Uterus (tissue), 4 donors: ENCODE results near the gene JAK1. TPM values are rescaled to one million over a fixed set of nuclear protein-coding genes. Genes with fewer than 3 reads are reported as not detected.

Experiments
- DNase-seq, 2 donors: peaks; one replicate each; pipeline ENCODE4 v3.0.0-alpha.2; 2019 to 2020
- H3K27ac ChIP-seq, 2 donors: fragments of 200-600 bp; sonication (generic); 1 replicate in 1 of 2; 2 replicates in 1 of 2; pipeline ENCODE4 v1.5.1; 2016 to 2018
- H3K27me3 ChIP-seq, 2 donors: fragments of 200-600 bp; sonication (generic); one replicate each; pipeline ENCODE4 v1.5.1; 2018 to 2019; ENCODE audit warnings: control low read depth in 1 of 2
- H3K36me3 ChIP-seq, 2 donors: fragments of 200-600 bp; sonication (generic); one replicate each; pipeline ENCODE4 v1.5.1; 2019; ENCODE audit warnings: control low read depth in 1 of 2
- H3K4me1 ChIP-seq, 2 donors: fragments of 200-600 bp; sonication (generic); one replicate each; pipeline ENCODE4 v1.5.1; 2018 to 2019; ENCODE audit warnings: control low read depth in 1 of 2
- H3K4me3 ChIP-seq, 2 donors: fragments of 200-600 bp; sonication (generic); 1 replicate in 1 of 2; 2 replicates in 1 of 2; pipeline ENCODE4 v1.5.1; 2018 to 2019; ENCODE audit warnings: mild to moderate bottlenecking in 1 of 2
- H3K9me3 ChIP-seq, 2 donors: fragments of 200-600 bp; sonication (generic); one replicate each; pipeline ENCODE4 v1.5.1; 2019; ENCODE audit warnings: control low read depth in 1 of 2
- POLR2A ChIP-seq, 2 donors: fragments of 450-650 bp; IDR thresholded peaks; one replicate each; pipeline ENCODE4 v1.6.1; 2016; ENCODE audit warnings: antibody characterized with exemption in 2 of 2, mild to moderate bottlenecking in 1 of 2, moderate library complexity in 1 of 2
- intact Hi-C: fragments of 100-400 bp; cut with DNase I; formaldehyde crosslinking; loops from one replicate; pipeline ENCODE4 v1.15.1; 2023; ENCODE audit warnings: low total_unique reads
- total RNA-seq, 4 donors: library from RNA; depleted of rRNA in 3 of 4; stranded (reverse); fragments of >200 nt in 3 of 4; gene quantifications; one replicate each; pipeline versions ENCODE4 v1.1.0 to v1.2.4, GENCODE V29; 2014 to 2023
- TF ChIP-seq, protein P1 (sequence below), 4 experiments: fragments of 200-600 bp in 2 of 4; fragments of 450-650 bp in 2 of 4; sonication (generic) in 2 of 4; IDR thresholded peaks; one replicate each; pipeline ENCODE4 v1.5.1; 2016 to 2019; ENCODE audit warnings: antibody characterized with exemption in 4 of 4, mild to moderate bottlenecking in 2 of 4, moderate library complexity in 1 of 4
- donor health status: DM: yes; HTN: yes; CAD: no.

Gene JAK1
- total RNA-seq, 4 donors from 2014 or later: 70.9 to 136 (median 125) TPM

DNA sequence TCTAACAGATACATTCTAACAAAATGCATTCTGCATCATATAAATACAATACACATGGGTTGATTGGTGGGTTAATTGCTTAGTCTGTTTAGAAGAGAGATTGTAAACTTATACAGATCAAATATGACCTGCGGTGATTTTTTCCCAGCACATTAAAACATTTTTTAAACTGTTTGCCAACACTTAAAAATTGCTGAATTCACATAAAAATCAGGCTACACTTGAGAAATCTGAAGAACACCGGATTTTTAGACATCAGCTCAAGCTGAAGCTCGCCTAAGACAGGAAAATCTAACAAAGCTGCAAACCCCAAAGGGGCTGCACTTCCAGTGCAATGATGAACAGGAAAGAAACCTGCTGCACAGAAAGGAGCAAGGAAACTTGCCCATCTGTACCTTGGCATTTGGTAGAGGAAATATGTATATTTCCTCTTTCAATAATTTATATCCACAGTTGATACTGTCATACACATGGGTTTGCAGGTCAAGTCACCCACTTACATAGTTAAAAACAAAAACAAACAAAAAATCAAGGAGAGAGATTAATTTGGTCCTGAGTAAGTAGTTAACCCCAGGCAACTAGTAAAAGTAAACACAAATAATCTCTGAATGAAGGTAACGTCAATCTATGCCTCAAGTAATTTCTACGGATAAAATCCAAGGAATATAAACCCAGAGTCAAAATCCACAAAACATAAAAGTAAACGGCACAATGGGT lies 30.4 kb upstream of the JAK1 start:
- H3K9me3 ChIP-seq: no peaks in the 10 kb centered on the region
- DNase-seq: no peak
- H3K27me3 ChIP-seq: no peaks in the 10 kb centered on the region
- no peak for TF ChIP-seq POLR2A (IDR thresholded peaks at IDR 0.05)
- TF ChIP-seq, protein P1, sequence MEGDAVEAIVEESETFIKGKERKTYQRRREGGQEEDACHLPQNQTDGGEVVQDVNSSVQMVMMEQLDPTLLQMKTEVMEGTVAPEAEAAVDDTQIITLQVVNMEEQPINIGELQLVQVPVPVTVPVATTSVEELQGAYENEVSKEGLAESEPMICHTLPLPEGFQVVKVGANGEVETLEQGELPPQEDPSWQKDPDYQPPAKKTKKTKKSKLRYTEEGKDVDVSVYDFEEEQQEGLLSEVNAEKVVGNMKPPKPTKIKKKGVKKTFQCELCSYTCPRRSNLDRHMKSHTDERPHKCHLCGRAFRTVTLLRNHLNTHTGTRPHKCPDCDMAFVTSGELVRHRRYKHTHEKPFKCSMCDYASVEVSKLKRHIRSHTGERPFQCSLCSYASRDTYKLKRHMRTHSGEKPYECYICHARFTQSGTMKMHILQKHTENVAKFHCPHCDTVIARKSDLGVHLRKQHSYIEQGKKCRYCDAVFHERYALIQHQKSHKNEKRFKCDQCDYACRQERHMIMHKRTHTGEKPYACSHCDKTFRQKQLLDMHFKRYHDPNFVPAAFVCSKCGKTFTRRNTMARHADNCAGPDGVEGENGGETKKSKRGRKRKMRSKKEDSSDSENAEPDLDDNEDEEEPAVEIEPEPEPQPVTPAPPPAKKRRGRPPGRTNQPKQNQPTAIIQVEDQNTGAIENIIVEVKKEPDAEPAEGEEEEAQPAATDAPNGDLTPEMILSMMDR (IDR thresholded peaks at IDR 0.05): no peak
- no peak overlapping the region for H3K27ac ChIP-seq
- intact Hi-C loops: no loop called here
- no peak overlapping the region for H3K4me3 ChIP-seq
- no peaks in the 10 kb centered on the region for H3K4me1 ChIP-seq
- H3K36me3 ChIP-seq: no peaks in the 10 kb centered on the region

DNA sequence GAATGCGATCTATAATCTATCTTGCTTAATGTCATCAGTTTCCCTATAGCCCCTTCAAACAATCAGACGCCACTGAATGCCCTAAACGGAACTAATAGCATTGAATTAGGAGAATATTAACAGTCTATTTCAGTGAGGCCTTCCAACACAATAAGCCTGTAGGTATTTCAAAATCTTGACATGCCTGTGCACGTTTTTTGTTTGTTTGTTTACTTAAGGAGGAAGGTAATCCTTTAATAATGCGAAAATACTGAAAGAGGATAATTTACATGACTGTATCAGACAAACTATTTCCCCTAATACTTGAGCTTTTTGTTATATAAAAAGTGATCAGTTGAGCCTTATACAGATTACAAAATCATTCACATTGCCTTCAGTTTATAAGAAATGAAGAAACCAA lies 29.0 kb upstream of the JAK1 start:
- Histone ChIP-seq H3K9me3 (no peaks in the 10 kb centered on the region), H3K4me3 (no peak overlapping the region), H3K4me1 (no peaks in the 10 kb centered on the region), H3K27ac (no peak overlapping the region), H3K36me3 (no peaks in the 10 kb centered on the region), H3K27me3 (no peaks in the 10 kb centered on the region)
- TF ChIP-seq, protein P1 (IDR thresholded peaks at IDR 0.05): no peak
- TF ChIP-seq POLR2A (IDR thresholded peaks at IDR 0.05): no peak
- no peak for DNase-seq
- intact Hi-C loops: no loop called here

DNA sequence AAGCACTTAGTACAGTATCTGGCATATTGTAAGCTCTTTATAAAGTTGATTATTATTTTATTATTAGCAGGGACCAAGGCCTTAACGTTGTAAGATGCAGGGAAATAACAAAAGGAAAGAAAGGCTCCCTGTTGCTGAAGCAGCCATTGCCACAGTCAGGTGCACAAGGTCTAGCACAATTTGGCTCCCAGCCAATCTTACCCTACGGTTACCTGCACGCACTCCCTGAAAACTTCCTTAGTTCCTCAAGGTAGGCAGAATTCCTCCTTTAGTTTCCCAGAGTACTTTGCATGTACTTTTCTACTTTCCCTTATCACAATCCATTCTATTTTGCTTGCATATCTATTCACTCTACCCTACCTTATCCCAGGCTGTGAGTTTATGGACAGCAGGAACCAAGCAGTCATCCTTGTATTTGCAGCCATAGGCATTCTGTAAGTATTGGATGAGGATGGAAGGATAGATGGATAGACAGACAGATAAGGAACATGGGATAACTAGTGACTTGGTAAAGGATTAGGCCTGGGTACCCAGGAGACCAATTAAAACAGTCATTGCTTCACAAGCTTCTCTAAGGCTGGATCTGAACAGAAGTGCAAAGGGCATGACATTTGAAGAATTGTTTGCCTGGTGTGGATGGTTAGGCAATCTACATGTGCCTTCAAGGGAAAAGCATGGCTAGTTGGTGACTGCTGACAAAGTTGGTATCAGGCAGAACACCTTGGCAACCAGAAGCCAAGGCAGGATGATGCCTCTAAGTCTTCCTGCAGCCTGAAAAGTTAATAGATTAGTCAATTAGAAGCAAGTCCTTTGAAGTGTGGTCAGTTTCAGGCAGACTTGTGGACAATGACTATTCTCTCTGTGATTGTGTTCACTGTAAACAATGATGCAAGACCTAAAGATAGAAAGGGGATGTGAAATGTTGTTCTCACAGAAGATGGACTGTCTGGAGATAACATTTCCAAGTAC lies 20.8 kb upstream of the JAK1 start:
- Histone ChIP-seq H3K36me3 (no peaks in the 10 kb centered on the region), H3K4me3 (no peak overlapping the region), H3K9me3 (no peaks in the 10 kb centered on the region), H3K27me3 (no peaks in the 10 kb centered on the region), H3K4me1 (no peaks in the 10 kb centered on the region), H3K27ac (no peak overlapping the region)
- intact Hi-C loops: no loop called here
- TF ChIP-seq, protein P1 (IDR thresholded peaks at IDR 0.05): no peak
- DNase-seq: no peak

DNA sequence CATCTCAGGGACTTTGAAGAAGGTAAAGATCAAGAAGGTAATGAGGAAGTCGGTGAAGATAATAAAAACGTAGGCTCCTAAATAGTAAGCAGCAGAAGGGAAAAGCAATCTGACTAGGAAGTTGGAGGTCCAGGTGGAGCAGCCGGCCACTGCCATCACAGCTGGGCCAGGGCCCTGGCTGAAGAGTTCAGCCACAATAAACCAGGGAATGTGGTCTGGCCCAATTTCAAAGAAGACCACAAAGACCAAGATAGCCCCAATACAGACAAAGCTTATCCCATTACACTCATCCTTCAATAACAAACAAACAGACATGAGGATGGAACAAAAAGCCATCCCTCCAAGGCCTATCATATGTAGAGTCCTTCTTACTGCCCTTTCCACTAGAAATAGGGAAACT lies 18.4 kb upstream of the JAK1 start:
- intact Hi-C loops: no loop called here
- H3K36me3 ChIP-seq: no peaks in the 10 kb centered on the region
- no peak overlapping the region for H3K4me3 ChIP-seq
- no peaks in the 10 kb centered on the region for H3K4me1 ChIP-seq
- no peaks in the 10 kb centered on the region for H3K27me3 ChIP-seq
- no peaks in the 10 kb centered on the region for H3K9me3 ChIP-seq
- DNase-seq: no peak
- no peak for TF ChIP-seq POLR2A (IDR thresholded peaks at IDR 0.05)
- TF ChIP-seq, protein P1 (IDR thresholded peaks at IDR 0.05): no peak
- no peak overlapping the region for H3K27ac ChIP-seq

DNA sequence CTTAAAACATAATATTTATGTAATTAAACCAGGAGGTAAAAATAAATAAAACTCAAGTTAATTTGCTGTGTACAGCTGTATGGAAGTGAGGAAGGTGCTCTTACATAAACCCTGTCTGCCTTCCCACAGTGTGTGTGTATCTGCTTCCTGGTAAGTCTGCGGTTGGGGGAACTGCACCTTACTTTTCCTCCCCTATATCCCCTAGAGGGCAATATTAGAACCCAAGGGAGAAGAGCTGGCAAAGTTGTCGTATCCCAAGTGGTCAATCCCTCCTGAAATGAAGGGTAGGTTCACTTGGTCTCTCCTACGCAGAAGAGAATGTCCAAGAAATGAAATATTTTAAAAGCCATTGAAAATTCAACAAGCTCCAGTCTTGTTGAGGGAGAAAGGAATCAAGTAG lies 17.8 kb upstream of the JAK1 start:
- intact Hi-C loops: no loop called here
- Histone ChIP-seq H3K27me3 (no peaks in the 10 kb centered on the region), H3K9me3 (no peaks in the 10 kb centered on the region), H3K36me3 (no peaks in the 10 kb centered on the region), H3K4me1 (no peaks in the 10 kb centered on the region), H3K27ac (no peak overlapping the region), H3K4me3 (no peak overlapping the region)
- TF ChIP-seq, protein P1 (IDR thresholded peaks at IDR 0.05): no peak
- TF ChIP-seq POLR2A (IDR thresholded peaks at IDR 0.05): no peak
- DNase-seq: no peak
